GM20000 (cell line): ENCODE results near the gene WASHC1.
"Not testable (repeated sequence)": the region's sequence is repeated elsewhere in the genome, so short reads cannot be mapped to it uniquely, and the experiment has no call there.

Experiments used
- DNase-seq: peaks from one replicate; pipeline ENCODE4 v3.0.0; 2012; ENCODE audit warnings: low spot score
- CTCF ChIP-seq: IDR thresholded peaks from 2 replicates; pipeline ENCODE4 v1.5.1; 2012; ENCODE audit warnings: mild to moderate bottlenecking, control low read depth; ENCODE audit errors: extremely low read depth, missing control alignments

WASHC1 gene

GRCh38 chr9:14129-14809 lies 15.0 kb downstream of the WASHC1 start:
- DNase-seq = not testable (repeated sequence)

- TF ChIP-seq CTCF = peak; percentile 65
- DNase-seq = not testable (repeated sequence)
Measured at GRCh38 chr9:11206-11605, 18.1 kb downstream of the WASHC1 start.

GRCh38 chr9:10653-11053 lies 18.6 kb downstream of the WASHC1 start:
- not testable (repeated sequence) for DNase-seq

- not testable (repeated sequence) for DNase-seq
Measured at GRCh38 chr9:10207-10606, 19.0 kb downstream of the WASHC1 start.
